ENCODE results near the gene IPO4. TPM values are rescaled to one million over a fixed set of nuclear protein-coding genes. Genes with fewer than 3 reads are reported as not detected.

Gene IPO4
- total RNA-seq, 1 donor from 2014 or later: 10.5 TPM

GRCh38 chr14:24159777-24160498 lies 28.7 kb downstream of the IPO4 start:
- ATAC-seq (no peak), DNase-seq (ENCODE audit: missing footprints) (no peak)
- intact Hi-C loops (cut with DNase I): no loop called here

GRCh38 chr14:24157331-24157730 lies 31.3 kb downstream of the IPO4 start:
- no peak for ATAC-seq
- intact Hi-C loops (cut with DNase I): no loop called here
- no peak for DNase-seq (ENCODE audit: missing footprints)

- DNase-seq (ENCODE audit: missing footprints) (no peak), ATAC-seq (no peak)
- intact Hi-C loops (cut with DNase I): no loop called here
These were observed 31.8 kb downstream of the IPO4 start for GRCh38 chr14:24156840-24157239.

GRCh38 chr14:24155100-24155499 lies 33.5 kb downstream of the IPO4 start:
- DNase-seq (ENCODE audit: missing footprints) (no peak), ATAC-seq (no peak)
- intact Hi-C loops (cut with DNase I): no loop called here

- no peak for DNase-seq (ENCODE audit: missing footprints)
- intact Hi-C loops (cut with DNase I): no loop called here
- ATAC-seq: no peak
These were observed 37.1 kb downstream of the IPO4 start for GRCh38 chr14:24151404-24152080.

- intact Hi-C loops (cut with DNase I): no loop called here
- ATAC-seq (no peak), DNase-seq (ENCODE audit: missing footprints) (no peak)
These were observed 37.6 kb downstream of the IPO4 start for GRCh38 chr14:24150993-24151392.

GRCh38 chr14:24150567-24150966 lies 38.0 kb downstream of the IPO4 start:
- intact Hi-C loops (cut with DNase I): no loop called here
- DNase-seq (ENCODE audit: missing footprints) (no peak), ATAC-seq (no peak)

GRCh38 chr14:24150061-24150460 lies 38.6 kb downstream of the IPO4 start:
- no peak for ATAC-seq
- DNase-seq (ENCODE audit: missing footprints): no peak
- intact Hi-C loops (cut with DNase I): no loop called here

- ATAC-seq: no peak
- intact Hi-C loops (cut with DNase I): loop anchor here (5.0 to 10.0 kb wide), 2 partner anchors 38 to 285 kb away; partner anchors contain the start of gene IPO4
- no peak for DNase-seq (ENCODE audit: missing footprints)
These were observed 39.2 kb downstream of the IPO4 start for GRCh38 chr14:24149302-24149969.

GRCh38 chr14:24147761-24148428 lies 40.7 kb downstream of the IPO4 start:
- ATAC-seq: no peak
- DNase-seq (ENCODE audit: missing footprints): no peak
- intact Hi-C loops (cut with DNase I): loop anchor here (1.0 to 10.0 kb wide), 3 partner anchors 34 to 287 kb away; partner anchors contain the start of genes DCAF11, IPO4 and NRL

- DNase-seq (ENCODE audit: missing footprints) (peak; percentile 98), ATAC-seq (peak; percentile 95)
- intact Hi-C loops (cut with DNase I): loop anchor here (1.0 to 10.0 kb wide), 3 partner anchors 33 to 288 kb away; partner anchors contain the start of genes DCAF11, IPO4 and NRL
These were observed 41.4 kb downstream of the IPO4 start, which contains the start of gene RNF31 for GRCh38 chr14:24146978-24147760. Gene RNF31, plus strand, starts transcription at chr14:24147498. Its CDS starts 201 bp downstream, at chr14:24147699.

- peak; percentile 88 for ATAC-seq
- intact Hi-C loops (cut with DNase I): loop anchor here (5.0 to 10.0 kb wide), 2 partner anchors 41 to 288 kb away; partner anchors contain the start of gene IPO4
- peak; percentile 96 for DNase-seq (ENCODE audit: missing footprints)
These were observed 42.1 kb downstream of the IPO4 start, which contains the start of gene PSME2 for GRCh38 chr14:24146453-24146977. Gene PSME2, minus strand, starts transcription at chr14:24146610. Its CDS starts 29 bp downstream, at chr14:24146581.

- intact Hi-C loops (cut with DNase I): loop anchor here (5.0 to 10.0 kb wide), 2 partner anchors 41 to 289 kb away; partner anchors contain the start of gene IPO4
- ATAC-seq (no peak), DNase-seq (ENCODE audit: missing footprints) (no peak)
These were observed 42.7 kb downstream of the IPO4 start for GRCh38 chr14:24145690-24146452.

GRCh38 chr14:24145219-24145618 lies 43.4 kb downstream of the IPO4 start:
- intact Hi-C loops (cut with DNase I): loop anchor here (5.0 to 10.0 kb wide), 2 partner anchors 42 to 290 kb away; partner anchors contain the start of gene IPO4
- ATAC-seq: no peak

GRCh38 chr14:24144451-24144850 lies 44.2 kb downstream of the IPO4 start:
- no peak for ATAC-seq
- DNase-seq (ENCODE audit: missing footprints): no peak
- intact Hi-C loops (cut with DNase I): loop anchor here (10.0 kb wide), 1 partner anchor 290 kb away; no protein-coding TSS in a partner anchor

More at GRCh38 chr14:24145219-24145618, 43.4 kb downstream of the IPO4 start:
- no peak for DNase-seq (ENCODE audit: missing footprints)

- intact Hi-C loops (cut with DNase I): loop anchor here (10.0 kb wide), 1 partner anchor 291 kb away; no protein-coding TSS in a partner anchor
- no peak for DNase-seq (ENCODE audit: missing footprints)
- ATAC-seq: no peak
These were observed 45.1 kb downstream of the IPO4 start for GRCh38 chr14:24143511-24143910.
